ENCODE results near the gene SF1.

Gene SF1

GRCh38 chr11:64723117-64723906, 55.0 kb downstream of the SF1 start, which contains the start of gene NRXN2:
NRXN2 (minus strand) TSS chr11:64723197; CDS start chr11:64713699, 9,498 bp downstream.
- DNase-seq (ENCODE audit: low read depth): peak; percentile 77

GRCh38 chr11:64722141-64723065, 55.9 kb downstream of the SF1 start:
- no peak for DNase-seq (ENCODE audit: low read depth)

- DNase-seq (ENCODE audit: low read depth): no peak
These were observed 57.0 kb downstream of the SF1 start for GRCh38 chr11:64721359-64721699.

GRCh38 chr11:64720640-64721358, 57.5 kb downstream of the SF1 start:
- DNase-seq (ENCODE audit: low read depth): no peak

GRCh38 chr11:64720167-64720566, 58.2 kb downstream of the SF1 start:
- no peak for DNase-seq (ENCODE audit: low read depth)

- DNase-seq (ENCODE audit: low read depth): no peak
These were observed 58.9 kb downstream of the SF1 start for GRCh38 chr11:64719406-64719805.

- DNase-seq (ENCODE audit: low read depth): no peak
These were observed 59.6 kb downstream of the SF1 start for GRCh38 chr11:64718780-64719124.

- no peak for DNase-seq (ENCODE audit: low read depth)
These were observed 60.1 kb downstream of the SF1 start for GRCh38 chr11:64718084-64718779.

- DNase-seq (ENCODE audit: low read depth): no peak
These were observed 61.1 kb downstream of the SF1 start for GRCh38 chr11:64717268-64717578.

GRCh38 chr11:64716473-64717267, 61.7 kb downstream of the SF1 start:
- DNase-seq (ENCODE audit: low read depth): no peak

GRCh38 chr11:64715756-64716472, 62.4 kb downstream of the SF1 start:
- no peak for DNase-seq (ENCODE audit: low read depth)

- DNase-seq (ENCODE audit: low read depth): no peak
These were observed 63.2 kb downstream of the SF1 start for GRCh38 chr11:64715110-64715509.

- DNase-seq (ENCODE audit: low read depth): no peak
These were observed 63.7 kb downstream of the SF1 start for GRCh38 chr11:64714666-64715065.
